Vagina (tissue), 2 donors: Measurements from ENCODE around the gene PTK7. TPM values are rescaled to one million over a fixed set of nuclear protein-coding genes. Genes with fewer than 3 reads are reported as not detected.

ENCODE experiments used
- DNase-seq, 2 donors: peaks; one replicate each; pipeline ENCODE4 v3.0.0-alpha.2; 2017; ENCODE audit errors: extremely low spot score in 2 of 2
- H3K27ac ChIP-seq: fragments of 200-600 bp; sonication (generic); one replicate; pipeline ENCODE4 v1.5.1; 2019
- H3K27me3 ChIP-seq: fragments of 200-600 bp; sonication (generic); one replicate; pipeline ENCODE4 v1.5.1; 2019
- H3K36me3 ChIP-seq, 2 donors: fragments of 200-600 bp; sonication (generic); one replicate each; pipeline ENCODE4 v1.5.1; 2017 to 2019
- H3K4me1 ChIP-seq: fragments of 200-600 bp; sonication (generic); one replicate; pipeline ENCODE4 v1.5.1; 2019
- H3K4me3 ChIP-seq, 2 donors: fragments of 200-600 bp; sonication (generic); 1 replicate in 1 of 2; 2 replicates in 1 of 2; pipeline ENCODE4 v1.5.1; 2016 to 2019
- H3K9me3 ChIP-seq: fragments of 200-600 bp; sonication (generic); one replicate; pipeline ENCODE4 v1.5.1; 2019
- CTCF ChIP-seq, 3 experiments: fragments of 450-650 bp in 2 of 3; fragments of 200-600 bp in 1 of 3; sonication (generic) in 1 of 3; IDR thresholded peaks; one replicate each; pipeline ENCODE4 v1.5.1; 2017 to 2019; ENCODE audit warnings: antibody characterized with exemption in 3 of 3, mild to moderate bottlenecking in 2 of 3, moderate library complexity in 2 of 3
- POLR2A ChIP-seq, 2 donors: fragments of 450-650 bp; IDR thresholded peaks; one replicate each; pipeline ENCODE4 v1.6.1; 2017; ENCODE audit warnings: antibody characterized with exemption in 2 of 2, mild to moderate bottlenecking in 2 of 2, moderate library complexity in 2 of 2
- POLR2AphosphoS5 ChIP-seq, 2 donors: sonication (generic); formaldehyde crosslinking; IDR thresholded peaks; one replicate each; pipeline ENCODE4 v1.9.0; 2017; ENCODE audit warnings: antibody characterized with exemption in 2 of 2, mild to moderate bottlenecking in 2 of 2, low read depth in 1 of 2; ENCODE audit not compliant: insufficient read depth in 1 of 2
- intact Hi-C: fragments of 100-400 bp; cut with DNase I; formaldehyde crosslinking; loops from one replicate; pipeline ENCODE4 v1.15.1; 2023
- total RNA-seq: library from RNA; depleted of rRNA; stranded (reverse); fragments of >200 nt; gene quantifications from one replicate; pipeline ENCODE4 v1.2.3, GENCODE V29; 2016

The PTK7 gene
- total RNA-seq, 1 donor from 2014 or later, result 62.1 TPM

- Histone ChIP-seq H3K9me3 (no peaks in the 10 kb centered on the region), H3K4me1 (no peaks in the 10 kb centered on the region), H3K4me3 (no peak overlapping the region), H3K27me3 (no peaks in the 10 kb centered on the region), H3K27ac (no peak overlapping the region), H3K36me3 (peaks cover 0 to 41% of the 10 kb centered on the region in 2 donors)
- DNase-seq, result no peak
- TF ChIP-seq POLR2AphosphoS5 (IDR thresholded peaks at IDR 0.05; ENCODE audit: insufficient read depth in 1 of 2, low read depth in 1 of 2), result no peak
- no peak for TF ChIP-seq CTCF (IDR thresholded peaks at IDR 0.05)
- TF ChIP-seq POLR2A (IDR thresholded peaks at IDR 0.05), result no peak
- intact Hi-C loops, result no loop called here
Observed at GRCh38 chr6:43203029-43203717, 127.1 kb downstream of the PTK7 start.

GRCh38 chr6:43203718-43204095 is 127.6 kb downstream of the PTK7 start:
- no peak for TF ChIP-seq CTCF (IDR thresholded peaks at IDR 0.05)
- TF ChIP-seq POLR2AphosphoS5 (IDR thresholded peaks at IDR 0.05; ENCODE audit: insufficient read depth in 1 of 2, low read depth in 1 of 2), result no peak
- TF ChIP-seq POLR2A (IDR thresholded peaks at IDR 0.05), result no peak
- DNase-seq, result no peak
- no peaks in the 10 kb centered on the region for H3K4me1 ChIP-seq
- H3K27ac ChIP-seq, result no peak overlapping the region
- H3K4me3 ChIP-seq, result no peak overlapping the region
- H3K9me3 ChIP-seq, result no peaks in the 10 kb centered on the region
- no peaks in the 10 kb centered on the region for H3K27me3 ChIP-seq
- intact Hi-C loops, result no loop called here
- H3K36me3 ChIP-seq, result peaks cover 0 to 36% of the 10 kb centered on the region in 2 donors

GRCh38 chr6:43204271-43205105 is 128.4 kb downstream of the PTK7 start:
- H3K36me3 ChIP-seq, result peaks cover 0 to 35% of the 10 kb centered on the region in 2 donors
- DNase-seq, result peak in 1 of 2 donors; percentile 93
- H3K27me3 ChIP-seq, result no peaks in the 10 kb centered on the region
- no peaks in the 10 kb centered on the region for H3K4me1 ChIP-seq
- H3K27ac ChIP-seq, result no peak overlapping the region
- intact Hi-C loops, result no loop called here
- no peaks in the 10 kb centered on the region for H3K9me3 ChIP-seq
- TF ChIP-seq POLR2A (IDR thresholded peaks at IDR 0.05) (no peak), POLR2AphosphoS5 (IDR thresholded peaks at IDR 0.05; ENCODE audit: insufficient read depth in 1 of 2, low read depth in 1 of 2) (no peak), CTCF (IDR thresholded peaks at IDR 0.05) (no peak)
- no peak overlapping the region for H3K4me3 ChIP-seq

- Histone ChIP-seq H3K27me3 (no peaks in the 10 kb centered on the region), H3K36me3 (peaks cover 0 to 24% of the 10 kb centered on the region in 2 donors), H3K27ac (no peak overlapping the region), H3K9me3 (no peaks in the 10 kb centered on the region), H3K4me3 (no peak overlapping the region), H3K4me1 (no peaks in the 10 kb centered on the region)
- peak in 1 of 2 donors; percentile 91 for DNase-seq
- TF ChIP-seq CTCF (IDR thresholded peaks at IDR 0.05) (no peak), POLR2A (IDR thresholded peaks at IDR 0.05) (no peak), POLR2AphosphoS5 (IDR thresholded peaks at IDR 0.05; ENCODE audit: insufficient read depth in 1 of 2, low read depth in 1 of 2) (no peak)
- intact Hi-C loops, result no loop called here
Observed at GRCh38 chr6:43205849-43206248, 129.7 kb downstream of the PTK7 start.

GRCh38 chr6:43207286-43207685 is 131.2 kb downstream of the PTK7 start:
- TF ChIP-seq POLR2AphosphoS5 (IDR thresholded peaks at IDR 0.05; ENCODE audit: insufficient read depth in 1 of 2, low read depth in 1 of 2) (no peak), POLR2A (IDR thresholded peaks at IDR 0.05) (no peak), CTCF (IDR thresholded peaks at IDR 0.05) (no peak)
- H3K36me3 ChIP-seq, result peaks cover 0 to 21% of the 10 kb centered on the region in 2 donors

More at GRCh38 chr6:43207286-43207685, 131.2 kb downstream of the PTK7 start:
- H3K27ac ChIP-seq, result no peak overlapping the region
- DNase-seq, result no peak
- H3K4me1 ChIP-seq, result no peaks in the 10 kb centered on the region
- no peaks in the 10 kb centered on the region for H3K27me3 ChIP-seq
- H3K4me3 ChIP-seq, result no peak overlapping the region
- intact Hi-C loops, result no loop called here
- H3K9me3 ChIP-seq, result no peaks in the 10 kb centered on the region
